Raji (cell line): ENCODE results near the gene GLT1D1.

Source experiments
- POLR2A ChIP-seq: IDR thresholded peaks from 2 replicates; pipeline ENCODE4 v1.6.1; 2011; ENCODE audit warnings: low read depth, low read length, control low read depth; ENCODE audit not compliant: insufficient read depth

GLT1D1 gene

GRCh38 chr12:128982933-128983332 is 129.7 kb downstream of the GLT1D1 start:
- TF ChIP-seq POLR2A: no peak

- TF ChIP-seq POLR2A: no peak
Measured at GRCh38 chr12:128983371-128983770, 130.1 kb downstream of the GLT1D1 start.

GRCh38 chr12:128986957-128987356 is 133.7 kb downstream of the GLT1D1 start:
- no peak for TF ChIP-seq POLR2A

GRCh38 chr12:128989287-128989686 is 136.0 kb downstream of the GLT1D1 start:
- no peak for TF ChIP-seq POLR2A

GRCh38 chr12:128991716-128992115 is 138.4 kb downstream of the GLT1D1 start:
- TF ChIP-seq POLR2A: no peak

- no peak for TF ChIP-seq POLR2A
Measured at GRCh38 chr12:128992116-128992515, 138.8 kb downstream of the GLT1D1 start.

GRCh38 chr12:128992550-128992949 is 139.3 kb downstream of the GLT1D1 start:
- no peak for TF ChIP-seq POLR2A

GRCh38 chr12:128994856-128995255 is 141.6 kb downstream of the GLT1D1 start:
- TF ChIP-seq POLR2A: no peak

GRCh38 chr12:128995619-128996018 is 142.3 kb downstream of the GLT1D1 start:
- TF ChIP-seq POLR2A: no peak

GRCh38 chr12:129001826-129002225 is 148.5 kb downstream of the GLT1D1 start:
- no peak for TF ChIP-seq POLR2A

- TF ChIP-seq POLR2A: no peak
Measured at GRCh38 chr12:129002427-129002826, 149.1 kb downstream of the GLT1D1 start.

GRCh38 chr12:129005416-129005815 is 152.1 kb downstream of the GLT1D1 start:
- TF ChIP-seq POLR2A: no peak

- TF ChIP-seq POLR2A: no peak
Measured at GRCh38 chr12:129005829-129006228, 152.6 kb downstream of the GLT1D1 start.

GRCh38 chr12:129009833-129010622 is 156.8 kb downstream of the GLT1D1 start:
- no peak for TF ChIP-seq POLR2A

GRCh38 chr12:129016159-129016558 is 162.9 kb downstream of the GLT1D1 start:
- TF ChIP-seq POLR2A: no peak

- no peak for TF ChIP-seq POLR2A
Measured at GRCh38 chr12:129025055-129025454, 171.8 kb downstream of the GLT1D1 start.

GRCh38 chr12:129028844-129029243 is 175.6 kb downstream of the GLT1D1 start:
- TF ChIP-seq POLR2A: no peak
